HepG2 (cell line): ENCODE results near the gene SLC35D2. TPM values are rescaled to one million over a fixed set of nuclear protein-coding genes. Genes with fewer than 3 reads are reported as not detected.
A peak's percentile ranks its signal among the peaks of the same experiment; 100 is the strongest.

Experiments
- ELF1 ChIP-seq: sonication (generic); formaldehyde crosslinking; IDR thresholded peaks from 2 replicates; pipeline ENCODE4 v1.4.0; 2020; ENCODE audit warnings: missing genetic modification reagents
- GPN1 ChIP-seq: sonication (generic); formaldehyde crosslinking; IDR thresholded peaks from 2 replicates; pipeline ENCODE4 v1.5.1; 2020; ENCODE audit warnings: missing genetic modification reagents, borderline replicate concordance
- HES4 ChIP-seq: sonication (generic); formaldehyde crosslinking; IDR thresholded peaks from 2 replicates; pipeline ENCODE4 v1.9.0; 2021; ENCODE audit warnings: mild to moderate bottlenecking, missing genetic modification reagents, borderline replicate concordance
- ISX ChIP-seq: sonication (generic); formaldehyde crosslinking; conservative IDR thresholded peaks from 2 replicates; pipeline ENCODE4 v1.5.0; 2020; ENCODE audit warnings: missing genetic modification reagents
- MBD4 ChIP-seq: IDR thresholded peaks from 2 replicates; pipeline ENCODE4 v1.6.1; 2012; ENCODE audit warnings: low read length, inconsistent platforms, borderline replicate concordance
- MED1 ChIP-seq: sonication (generic); formaldehyde crosslinking; IDR thresholded peaks from 2 replicates; pipeline ENCODE4 v1.4.0; 2020; ENCODE audit warnings: missing genetic modification reagents
- NRL ChIP-seq: sonication (generic); formaldehyde crosslinking; IDR thresholded peaks from 2 replicates; pipeline ENCODE4 v1.5.0; 2020; ENCODE audit warnings: missing genetic modification reagents, mild to moderate bottlenecking, moderate library complexity, borderline replicate concordance
- SALL1 ChIP-seq: sonication (generic); formaldehyde crosslinking; IDR thresholded peaks from 2 replicates; pipeline ENCODE4 v1.8.0; 2022; ENCODE audit warnings: mild to moderate bottlenecking, missing genetic modification reagents
- SP2 ChIP-seq: sonication (generic); formaldehyde crosslinking; IDR thresholded peaks from 2 replicates; pipeline ENCODE4 v1.5.1; 2020; ENCODE audit warnings: mild to moderate bottlenecking, missing genetic modification reagents
- TBX2 ChIP-seq: sonication (generic); formaldehyde crosslinking; IDR thresholded peaks from 2 replicates; pipeline ENCODE4 v1.5.0; 2020; ENCODE audit warnings: missing genetic modification reagents, mild to moderate bottlenecking, borderline replicate concordance
- TEF ChIP-seq: sonication (generic); formaldehyde crosslinking; IDR thresholded peaks from 2 replicates; pipeline ENCODE4 v1.5.0; 2020; ENCODE audit warnings: missing genetic modification reagents
- TOE1 ChIP-seq: sonication (generic); formaldehyde crosslinking; IDR thresholded peaks from 2 replicates; pipeline ENCODE4 v1.4.0; 2020; ENCODE audit warnings: mild to moderate bottlenecking, missing genetic modification reagents
- ZBTB10 ChIP-seq: sonication (generic); formaldehyde crosslinking; IDR thresholded peaks from 2 replicates; pipeline ENCODE4 v1.4.0; 2020; ENCODE audit warnings: missing genetic modification reagents, borderline replicate concordance
- ZMAT5 ChIP-seq: sonication (generic); formaldehyde crosslinking; IDR thresholded peaks from 2 replicates; pipeline ENCODE4 v1.5.0; 2020; ENCODE audit warnings: mild to moderate bottlenecking, low read depth, missing genetic modification reagents, borderline replicate concordance
- ZNF337 ChIP-seq: sonication (generic); formaldehyde crosslinking; IDR thresholded peaks from 2 replicates; pipeline ENCODE4 v1.5.1; 2020; ENCODE audit warnings: missing genetic modification reagents, low read depth, mild to moderate bottlenecking, borderline replicate concordance
- ZNF547 ChIP-seq: sonication (generic); formaldehyde crosslinking; IDR thresholded peaks from 2 replicates; pipeline ENCODE4 v1.5.1; 2020; ENCODE audit warnings: mild to moderate bottlenecking, missing genetic modification reagents
- ZNF563 ChIP-seq: sonication (generic); formaldehyde crosslinking; IDR thresholded peaks from 2 replicates; pipeline ENCODE4 v1.8.0; 2022; ENCODE audit warnings: mild to moderate bottlenecking, moderate library complexity, missing genetic modification reagents
- ZNF589 ChIP-seq: sonication (generic); formaldehyde crosslinking; conservative IDR thresholded peaks from 2 replicates; pipeline ENCODE4 v1.8.0; 2022; ENCODE audit warnings: mild to moderate bottlenecking, moderate library complexity, missing genetic modification reagents
- ZNF605 ChIP-seq: sonication (generic); formaldehyde crosslinking; IDR thresholded peaks from 2 replicates; pipeline ENCODE4 v1.8.0; 2022; ENCODE audit warnings: mild to moderate bottlenecking, missing genetic modification reagents
- ZNF768 ChIP-seq: sonication (generic); formaldehyde crosslinking; IDR thresholded peaks from 2 replicates; pipeline ENCODE4 v1.4.0; 2020; ENCODE audit warnings: missing genetic modification reagents
- ZNF770 ChIP-seq: sonication (generic); formaldehyde crosslinking; IDR thresholded peaks from 2 replicates; pipeline ENCODE4 v1.5.0; 2020; ENCODE audit warnings: mild to moderate bottlenecking, missing genetic modification reagents
- ZUFSP ChIP-seq: sonication (generic); formaldehyde crosslinking; IDR thresholded peaks from 2 replicates; pipeline ENCODE4 v1.9.0; 2021; ENCODE audit warnings: missing genetic modification reagents, mild to moderate bottlenecking, borderline replicate concordance
- polyA plus RNA-seq, 8 experiments: library from polyadenylated mRNA; depleted of rRNA in 3 of 8; stranded (reverse) in 7 of 8; unstranded in 1 of 8; fragments of >200 nt; fragmentation: Illumina TruSeq in 4 of 8; extraction: Trizol in 4 of 8; gene quantifications; 2 replicates each; pipeline versions ENCODE4 v1.2.1 to v1.2.3, GENCODE V29; 2011 to 2016; ENCODE audit warnings: low read depth in 4 of 8, missing spikeins in 1 of 8, mixed read lengths in 1 of 8; ENCODE audit not compliant: insufficient read depth in 1 of 8
- total RNA-seq, 5 experiments: library from RNA; depleted of rRNA; stranded (reverse); fragments of >200 nt; fragmentation: Illumina TruSeq; extraction: Trizol; gene quantifications; 2 replicates each; pipeline ENCODE4 v1.2.3, GENCODE V29; 2016; ENCODE audit warnings: low read depth in 1 of 5

SLC35D2 gene
- total and polyA plus RNA-seq, 2 of the 13 experiments (the other 11 are each of a cell fraction or from before 2014, with no cell fraction given), result 96.2 to 103 TPM

GRCh38 chr9:96423322-96423984 lies 39.9 kb upstream of the SLC35D2 start (continued):
- TF ChIP-seq ZUFSP (CRISPR knock-in tag), result no peak
- peak; percentile 36; the same call in 1 of the 2 replicates for TF ChIP-seq SALL1 (CRISPR knock-in tag)
- no peak for TF ChIP-seq MBD4
- TF ChIP-seq ISX, result no peak
- TF ChIP-seq ZNF563 (CRISPR knock-in tag), result no peak
- TF ChIP-seq ZNF605 (CRISPR knock-in tag), result 0 out of 2 replicates have a peak, but pooled peaks have one; percentile 54
- no peak for TF ChIP-seq GPN1
- 0 out of 2 replicates have a peak, but pooled peaks have one; percentile 26 for TF ChIP-seq ZNF768 (CRISPR knock-in tag)
- TF ChIP-seq SP2, result no peak
- no peak for TF ChIP-seq TEF (CRISPR knock-in tag)
- peak; percentile 26; the same call in 1 of the 2 replicates for TF ChIP-seq MED1 (CRISPR knock-in tag)
- TF ChIP-seq NRL (CRISPR knock-in tag), result 0 out of 2 replicates have a peak, but pooled peaks have one; percentile 19
- no peak for TF ChIP-seq ELF1 (CRISPR knock-in tag)
- no peak for TF ChIP-seq ZNF337 (CRISPR knock-in tag)
- TF ChIP-seq ZNF770 (CRISPR knock-in tag), result 0 out of 2 replicates have a peak, but pooled peaks have one; percentile 30
- TF ChIP-seq ZNF589 (CRISPR knock-in tag), result no peak
- TF ChIP-seq ZMAT5 (CRISPR knock-in tag), result no peak
- no peak for TF ChIP-seq ZBTB10 (CRISPR knock-in tag)
- 0 out of 2 replicates have a peak, but pooled peaks have one; percentile 43 for TF ChIP-seq ZNF547
- no peak for TF ChIP-seq TOE1 (CRISPR knock-in tag)
- TF ChIP-seq HES4 (CRISPR knock-in tag), result 0 out of 2 replicates have a peak, but pooled peaks have one; percentile 48
- TF ChIP-seq TBX2, result peak; percentile 55; the same call in 1 of the 2 replicates
